KOPT-K1 (cell line): Measurements from ENCODE around the gene CRB3.

Experiments used
- H3K27ac ChIP-seq: fragments of 200-600 bp; sonication (generic); 2 replicates; pipeline ENCODE4 v1.5.1; 2016; ENCODE audit warnings: antibody characterized with exemption, mild to moderate bottlenecking, low read depth, low read length; ENCODE audit not compliant: poor library complexity, severe bottlenecking
- H3K36me3 ChIP-seq: fragments of 200-600 bp; sonication (generic); 2 replicates; pipeline ENCODE4 v1.5.1; 2017; ENCODE audit warnings: antibody characterized with exemption, mild to moderate bottlenecking, low read length, moderate library complexity; ENCODE audit not compliant: insufficient read depth
- H3K9me3 ChIP-seq: fragments of 200-600 bp; sonication (generic); 2 replicates; pipeline ENCODE4 v1.5.1; 2017; ENCODE audit warnings: antibody characterized with exemption, low read length, mild to moderate bottlenecking; ENCODE audit not compliant: insufficient read depth, poor library complexity, severe bottlenecking

The CRB3 gene

DNA sequence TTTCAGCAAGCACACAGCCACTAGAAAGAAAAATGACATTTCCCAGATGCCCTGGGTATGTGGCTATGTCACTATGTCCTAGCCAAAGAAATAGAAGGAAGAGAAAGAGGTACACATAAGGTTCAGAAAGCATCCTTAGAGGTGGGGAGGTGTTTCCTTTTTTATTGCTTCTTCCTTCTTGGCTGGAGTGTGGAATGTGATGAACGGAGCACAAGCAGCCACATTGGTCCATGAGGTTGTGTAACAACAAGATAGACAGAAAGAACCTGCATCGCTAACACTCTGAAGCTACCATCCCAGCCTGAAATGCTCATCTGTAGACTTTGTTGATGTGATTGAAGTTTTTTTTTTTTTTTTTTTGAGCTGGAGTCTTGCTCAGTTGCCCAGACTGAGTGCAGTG, 11.2 kb upstream of the CRB3 start:
- Histone ChIP-seq H3K36me3 (peaks cover 37% of the 10 kb centered on the region), H3K9me3 (peaks cover 15% of the 10 kb centered on the region), H3K27ac (no peak overlapping the region)

DNA sequence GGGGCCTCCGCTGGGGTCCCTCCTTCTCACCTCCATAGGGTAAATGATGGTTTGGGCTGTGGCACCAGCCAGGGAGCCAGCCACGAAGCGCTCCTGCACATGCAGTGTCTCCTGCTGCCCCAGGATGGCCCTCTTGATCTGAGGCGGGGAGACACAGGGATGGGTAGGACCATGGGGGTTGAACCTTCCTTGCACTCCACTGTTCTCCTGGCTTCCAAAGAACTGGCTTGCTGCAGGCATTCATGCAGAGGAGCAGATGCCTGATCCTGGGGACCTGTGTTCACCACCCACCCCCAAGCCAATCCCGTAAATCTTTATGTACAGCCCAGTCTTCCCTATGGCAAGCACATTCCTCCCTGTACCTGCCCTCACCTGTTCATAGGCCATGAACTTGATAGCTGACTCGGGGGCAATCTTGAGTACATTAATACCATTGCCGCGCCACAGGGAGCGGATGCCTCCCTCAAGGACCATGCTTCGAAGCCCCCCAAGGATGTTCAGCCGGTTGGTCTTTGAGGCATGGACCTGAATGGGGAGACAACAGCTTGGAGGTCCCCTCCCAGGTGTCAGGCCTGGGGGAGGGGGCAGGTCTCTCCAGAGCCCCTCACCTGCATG, 10.0 kb upstream of the CRB3 start:
- Histone ChIP-seq H3K9me3 (peaks cover 15% of the 10 kb centered on the region), H3K36me3 (peaks cover 37% of the 10 kb centered on the region), H3K27ac (no peak overlapping the region)

GRCh38 chr19:6455924-6456323, 8.1 kb upstream of the CRB3 start:
- Histone ChIP-seq H3K36me3 (peaks cover 37% of the 10 kb centered on the region), H3K9me3 (peaks cover 15% of the 10 kb centered on the region), H3K27ac (no peak overlapping the region)

DNA sequence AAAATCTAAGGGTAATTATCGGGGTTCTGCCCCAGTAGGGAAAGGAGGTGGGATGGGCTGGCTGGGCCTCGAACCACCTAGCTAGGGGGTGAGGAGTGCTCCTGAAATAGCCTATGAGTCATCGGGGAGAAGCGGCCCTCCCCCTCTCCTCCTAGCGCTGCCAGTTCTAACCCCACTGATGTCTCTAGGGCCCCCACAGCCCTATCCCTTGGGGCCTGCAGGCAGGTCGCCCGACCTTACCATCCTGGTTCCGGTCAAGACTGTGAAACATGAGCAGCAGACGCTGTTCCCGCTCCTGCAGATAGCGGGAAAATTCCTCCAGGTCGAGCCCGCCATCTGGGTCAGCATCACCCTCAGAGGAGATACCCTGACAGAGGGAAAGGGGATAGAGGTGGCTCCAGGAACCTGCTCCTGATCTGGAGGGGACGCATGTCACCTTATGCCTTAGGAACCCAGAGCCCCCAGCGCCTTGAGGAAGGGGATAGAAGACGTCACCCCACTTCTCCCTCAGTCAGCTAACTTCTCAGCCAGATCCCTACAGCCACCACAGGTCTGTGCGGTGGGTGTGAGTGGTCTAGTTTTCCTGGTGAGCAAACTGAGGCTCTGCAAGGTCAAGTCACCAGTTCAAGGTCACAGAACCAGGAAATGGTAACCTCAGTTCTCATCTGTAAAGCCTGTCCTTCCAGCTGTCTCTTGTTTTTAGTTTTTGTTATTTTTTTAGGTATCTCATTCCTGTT, 5.9 kb upstream of the CRB3 start:
- H3K36me3 ChIP-seq, result peaks cover 30% of the 10 kb centered on the region
- peak overlapping the region; percentile 76 for H3K27ac ChIP-seq
- H3K9me3 ChIP-seq, result peaks cover 15% of the 10 kb centered on the region

GRCh38 chr19:6458695-6459261, 5.3 kb upstream of the CRB3 start:
- Histone ChIP-seq H3K9me3 (peaks cover 13% of the 10 kb centered on the region), H3K27ac (peak overlapping the region; percentile 76), H3K36me3 (peaks cover 25% of the 10 kb centered on the region)

DNA sequence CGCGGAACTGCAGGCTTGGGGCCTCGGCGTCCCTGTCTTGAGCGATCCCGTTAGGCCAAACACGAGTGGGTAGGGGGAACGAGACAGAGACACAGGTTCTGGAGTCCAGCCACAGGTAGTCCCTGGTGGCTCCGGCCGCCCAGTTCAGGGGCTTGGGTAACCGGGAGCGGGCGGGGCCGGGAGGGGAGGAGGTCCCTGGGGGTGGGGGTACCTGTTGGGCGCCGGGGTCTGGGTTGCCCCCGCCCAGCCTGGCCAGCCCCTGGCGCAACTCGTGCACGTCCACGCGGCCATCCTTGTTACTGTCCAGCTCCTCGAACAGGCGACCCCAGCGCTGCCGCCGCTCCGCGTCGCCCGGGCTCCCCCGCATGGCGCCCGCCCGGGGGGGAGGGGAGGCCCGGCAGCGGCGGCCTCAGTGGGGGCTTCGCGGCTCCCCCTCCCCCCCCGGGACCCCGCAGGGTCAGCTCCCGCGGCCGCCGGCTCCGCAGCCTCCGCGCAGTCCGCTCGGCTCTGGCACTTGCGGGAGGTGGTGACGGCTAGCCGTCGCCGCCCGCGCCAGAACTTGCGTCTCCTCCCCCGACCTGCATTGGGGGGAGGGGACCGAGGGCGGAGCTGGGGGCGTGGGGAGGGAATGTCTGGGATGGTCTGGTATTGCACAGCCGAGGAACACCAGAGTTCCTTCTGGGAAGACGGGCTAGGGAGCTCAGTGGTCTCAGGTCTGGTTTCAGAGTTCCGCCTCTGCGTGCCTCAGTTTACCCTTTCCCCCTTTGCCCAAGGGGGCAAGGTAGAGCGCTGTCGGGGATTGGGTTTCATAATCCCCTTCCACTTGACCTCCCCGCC, 4.6 kb upstream of the CRB3 start, which contains the start of gene SLC25A23:
TSS of gene SLC25A23 (minus strand) at position 531 of the 837 bp plus-strand sequence. CDS start at position 367, 164 bp downstream.
- H3K9me3 ChIP-seq, result peaks cover 6% of the 10 kb centered on the region
- H3K36me3 ChIP-seq, result peaks cover 18% of the 10 kb centered on the region
- peak within 1 kb of the TSS; percentile 76 for H3K27ac ChIP-seq

GRCh38 chr19:6460099-6460884, 3.8 kb upstream of the CRB3 start:
- Histone ChIP-seq H3K36me3 (peaks cover 10% of the 10 kb centered on the region; the same call in 1 of the 2 replicates), H3K9me3 (no peaks in the 10 kb centered on the region), H3K27ac (peak overlapping the region; percentile 76)

DNA sequence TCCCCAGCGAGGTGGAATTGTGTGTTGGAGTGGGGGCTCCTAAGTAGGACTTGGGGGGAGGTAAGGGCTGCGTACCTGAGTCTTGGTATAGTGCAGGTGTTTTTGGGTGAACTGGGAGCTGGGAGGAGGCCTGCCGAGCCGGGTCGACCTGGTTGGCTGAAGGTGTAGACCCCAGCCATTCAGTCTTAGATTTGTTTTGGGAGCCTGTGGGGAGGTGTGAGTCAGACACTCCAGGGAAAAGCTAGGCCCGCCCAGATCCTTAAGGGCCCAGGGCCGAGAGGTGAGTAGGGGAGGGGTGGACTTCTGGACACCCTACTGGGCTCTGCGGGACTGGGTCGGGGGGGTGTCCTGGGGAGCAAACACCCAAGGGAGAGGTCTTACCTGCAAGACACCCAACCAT, 935 bp downstream of the CRB3 start:
- H3K36me3 ChIP-seq, result peaks cover 29% of the 10 kb centered on the region; the same call in 1 of the 2 replicates
- H3K27ac ChIP-seq, result no peak overlapping the region
- H3K9me3 ChIP-seq, result no peaks in the 10 kb centered on the region

GRCh38 chr19:6465663-6466062, 1.6 kb downstream of the CRB3 start:
- H3K9me3 ChIP-seq, result no peaks in the 10 kb centered on the region
- no peak overlapping the region for H3K27ac ChIP-seq
- peaks cover 34% of the 10 kb centered on the region; the same call in 1 of the 2 replicates for H3K36me3 ChIP-seq

DNA sequence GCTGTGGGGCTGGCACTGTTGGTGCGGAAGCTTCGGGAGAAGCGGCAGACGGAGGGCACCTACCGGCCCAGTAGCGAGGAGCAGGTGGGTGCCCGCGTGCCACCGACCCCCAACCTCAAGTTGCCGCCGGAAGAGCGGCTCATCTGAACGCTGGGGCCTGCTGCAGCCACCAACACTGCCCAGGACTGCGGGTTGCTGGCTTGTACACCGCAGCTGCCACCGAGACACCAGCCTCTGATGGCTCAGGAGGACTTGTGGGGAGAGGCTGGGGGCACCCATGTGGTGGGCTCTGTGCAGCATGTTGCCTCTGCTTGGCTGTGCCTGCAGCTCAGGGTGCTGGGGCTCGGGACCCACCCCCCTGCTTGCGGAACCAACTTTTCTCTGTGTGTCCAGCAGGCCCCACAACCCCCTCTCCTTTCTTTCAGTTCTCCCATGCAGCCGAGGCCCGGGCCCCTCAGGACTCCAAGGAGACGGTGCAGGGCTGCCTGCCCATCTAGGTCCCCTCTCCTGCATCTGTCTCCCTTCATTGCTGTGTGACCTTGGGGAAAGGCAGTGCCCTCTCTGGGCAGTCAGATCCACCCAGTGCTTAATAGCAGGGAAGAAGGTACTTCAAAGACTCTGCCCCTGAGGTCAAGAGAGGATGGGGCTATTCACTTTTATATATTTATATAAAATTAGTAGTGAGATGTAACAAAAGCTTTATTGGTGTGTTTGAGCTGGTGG, 2.6 kb downstream of the CRB3 start:
- Histone ChIP-seq H3K9me3 (no peaks in the 10 kb centered on the region), H3K36me3 (peaks cover 42% of the 10 kb centered on the region), H3K27ac (no peak overlapping the region)

DNA sequence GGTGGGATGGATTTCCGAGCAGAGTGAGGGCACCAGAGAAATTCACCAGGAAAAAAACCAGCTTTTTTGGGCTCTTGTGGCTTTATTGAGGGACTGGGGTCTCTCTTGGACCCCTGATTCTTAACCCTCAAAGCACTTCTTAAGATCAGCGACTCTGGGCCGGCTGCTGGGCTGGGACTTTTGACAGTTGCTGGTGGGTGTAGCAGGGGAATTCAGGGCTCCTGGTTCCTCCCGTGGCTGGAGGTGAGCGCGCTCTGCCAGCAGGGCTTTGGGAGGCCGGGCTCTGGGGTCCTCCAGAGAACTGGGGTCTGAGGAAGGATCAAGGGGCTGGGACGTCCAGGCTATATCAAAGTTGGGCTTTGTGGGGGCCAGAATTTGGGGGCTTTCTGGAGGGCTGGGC, 3.3 kb downstream of the CRB3 start:
- H3K9me3 ChIP-seq, result no peaks in the 10 kb centered on the region
- H3K27ac ChIP-seq, result no peak overlapping the region
- peaks cover 45% of the 10 kb centered on the region for H3K36me3 ChIP-seq

GRCh38 chr19:6470173-6470572, 6.1 kb downstream of the CRB3 start:
- no peak overlapping the region for H3K27ac ChIP-seq
- H3K36me3 ChIP-seq, result peaks cover 61% of the 10 kb centered on the region
- no peaks in the 10 kb centered on the region for H3K9me3 ChIP-seq

GRCh38 chr19:6471076-6471475, 7.0 kb downstream of the CRB3 start:
- Histone ChIP-seq H3K27ac (no peak overlapping the region), H3K9me3 (no peaks in the 10 kb centered on the region), H3K36me3 (peaks cover 70% of the 10 kb centered on the region)

DNA sequence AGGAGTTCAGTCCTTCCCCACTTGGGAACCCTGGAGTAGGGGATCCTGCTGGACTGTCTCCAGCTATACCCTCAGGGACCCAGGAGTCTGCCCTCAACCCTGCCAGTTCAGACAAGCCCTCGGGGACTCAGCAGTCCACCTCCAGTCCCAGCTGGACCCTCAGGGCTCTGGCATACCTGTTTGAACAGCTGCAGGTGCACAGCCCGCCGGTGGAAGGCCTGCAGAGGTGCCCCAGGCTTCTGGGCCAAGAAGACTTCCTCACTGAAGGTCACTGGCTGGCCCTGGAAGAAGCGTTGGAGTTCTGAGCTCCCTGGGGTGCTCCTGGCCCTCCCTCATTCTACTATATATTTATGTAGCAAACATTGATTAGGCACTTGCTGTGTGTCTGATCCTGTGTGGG, 8.6 kb downstream of the CRB3 start:
- Histone ChIP-seq H3K27ac (no peak overlapping the region), H3K36me3 (peaks cover 76% of the 10 kb centered on the region), H3K9me3 (peaks cover 4% of the 10 kb centered on the region)
